ENCODE measurements around the gene COL6A2.
"Not testable (repeated sequence)": the region's sequence is repeated elsewhere in the genome, so short reads cannot be mapped to it uniquely, and the experiment has no call there.

DNA sequence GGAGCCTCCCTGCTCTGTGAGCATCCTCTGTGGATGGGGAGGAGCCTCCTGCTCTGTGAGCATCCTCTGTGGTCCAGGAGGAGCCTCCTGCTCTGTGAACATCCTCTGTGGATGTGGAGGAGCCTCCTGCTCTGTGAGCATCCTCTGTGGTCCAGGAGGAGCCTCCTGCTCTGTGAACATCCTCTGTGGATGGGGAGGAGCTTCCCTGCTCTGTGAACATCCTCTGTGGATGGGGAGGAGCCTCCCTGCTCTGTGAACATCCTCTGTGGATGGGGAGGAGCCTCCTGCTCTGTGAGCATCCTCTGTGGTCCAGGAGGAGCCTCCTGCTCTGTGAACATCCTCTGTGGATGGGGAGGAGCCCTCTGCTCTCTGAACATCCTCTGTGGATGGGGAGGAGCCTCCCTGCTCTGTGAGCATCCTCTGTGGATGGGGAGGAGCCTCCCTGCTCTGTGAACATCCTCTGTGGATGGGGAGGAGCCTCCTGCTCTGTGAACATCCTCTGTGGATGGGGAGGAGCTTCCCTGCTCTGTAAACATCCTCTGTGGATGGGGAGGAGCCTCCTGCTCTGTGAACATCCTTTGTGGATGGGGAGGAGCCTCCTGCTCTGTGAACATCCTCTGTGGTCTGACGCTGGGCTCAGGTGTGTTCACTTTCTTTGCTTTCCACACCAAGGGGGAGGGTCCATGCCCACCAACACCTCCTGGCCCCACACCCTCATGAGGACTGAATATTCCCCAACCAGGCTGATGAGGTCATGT lies 72.7 kb downstream of the COL6A2 start:
- TF ChIP-seq, protein P1, sequence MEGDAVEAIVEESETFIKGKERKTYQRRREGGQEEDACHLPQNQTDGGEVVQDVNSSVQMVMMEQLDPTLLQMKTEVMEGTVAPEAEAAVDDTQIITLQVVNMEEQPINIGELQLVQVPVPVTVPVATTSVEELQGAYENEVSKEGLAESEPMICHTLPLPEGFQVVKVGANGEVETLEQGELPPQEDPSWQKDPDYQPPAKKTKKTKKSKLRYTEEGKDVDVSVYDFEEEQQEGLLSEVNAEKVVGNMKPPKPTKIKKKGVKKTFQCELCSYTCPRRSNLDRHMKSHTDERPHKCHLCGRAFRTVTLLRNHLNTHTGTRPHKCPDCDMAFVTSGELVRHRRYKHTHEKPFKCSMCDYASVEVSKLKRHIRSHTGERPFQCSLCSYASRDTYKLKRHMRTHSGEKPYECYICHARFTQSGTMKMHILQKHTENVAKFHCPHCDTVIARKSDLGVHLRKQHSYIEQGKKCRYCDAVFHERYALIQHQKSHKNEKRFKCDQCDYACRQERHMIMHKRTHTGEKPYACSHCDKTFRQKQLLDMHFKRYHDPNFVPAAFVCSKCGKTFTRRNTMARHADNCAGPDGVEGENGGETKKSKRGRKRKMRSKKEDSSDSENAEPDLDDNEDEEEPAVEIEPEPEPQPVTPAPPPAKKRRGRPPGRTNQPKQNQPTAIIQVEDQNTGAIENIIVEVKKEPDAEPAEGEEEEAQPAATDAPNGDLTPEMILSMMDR (IDR thresholded peaks at IDR 0.05 in 8 of 11, conservative IDR thresholded peaks at IDR 0.05 in 3 of 11): not testable (repeated sequence)
- not testable (repeated sequence) for TF ChIP-seq POLR2A (IDR thresholded peaks at IDR 0.05)

Data from spleen (tissue), 7 donors.